Fibroblast of villous mesenchyme (primary cell): ENCODE measurements around the gene NANOS3. TPM values are rescaled to one million over a fixed set of nuclear protein-coding genes. Genes with fewer than 3 reads are reported as not detected.

ENCODE experiments used
- DNase-seq: peaks from one replicate; pipeline ENCODE4 v3.0.0-alpha.2; 2010; ENCODE audit warnings: low read depth
- H3K4me3 ChIP-seq: 2 replicates; pipeline ENCODE4 v1.5.1; 2011; ENCODE audit warnings: low read depth, mild to moderate bottlenecking, low read length
- total RNA-seq: library from RNA; depleted of rRNA; stranded (reverse); fragments of >200 nt; gene quantifications from 2 replicates; pipeline ENCODE4 v1.2.3, GENCODE V29; 2012
- TF ChIP-seq, protein P1 (sequence below): IDR thresholded peaks from 2 replicates; pipeline ENCODE4 v1.5.1; 2012; ENCODE audit warnings: low read depth, mild to moderate bottlenecking, low read length; ENCODE audit not compliant: insufficient read depth

Gene NANOS3
- total RNA-seq, result 0.64 TPM in 1 of 2 replicates, not detected in the other

DNA sequence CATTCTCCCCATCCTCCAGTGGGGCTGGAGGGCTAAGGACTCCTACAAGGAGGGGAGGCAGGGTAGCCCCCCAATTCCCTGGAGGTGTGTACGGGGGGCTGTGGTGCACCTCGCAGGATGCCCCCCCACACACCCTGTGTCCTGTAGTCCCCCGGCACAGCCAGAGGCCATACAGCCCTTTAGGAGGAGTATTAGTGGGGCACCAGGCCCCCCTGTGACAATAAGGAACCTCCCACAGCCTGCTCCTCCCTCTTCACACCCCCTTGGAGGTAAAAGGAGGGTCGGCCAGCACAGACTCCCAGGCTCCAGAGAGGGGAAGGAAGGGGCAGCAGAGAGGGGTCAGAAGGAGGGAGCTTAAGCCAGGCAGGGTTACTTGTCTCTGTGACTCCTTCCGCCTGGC is at the start of gene NANOS3:
Gene NANOS3 (plus strand): TSS at position 301 of the 400 bp plus-strand sequence. CDS start 115 bp downstream, outside the sequence.
- TF ChIP-seq, protein P1, sequence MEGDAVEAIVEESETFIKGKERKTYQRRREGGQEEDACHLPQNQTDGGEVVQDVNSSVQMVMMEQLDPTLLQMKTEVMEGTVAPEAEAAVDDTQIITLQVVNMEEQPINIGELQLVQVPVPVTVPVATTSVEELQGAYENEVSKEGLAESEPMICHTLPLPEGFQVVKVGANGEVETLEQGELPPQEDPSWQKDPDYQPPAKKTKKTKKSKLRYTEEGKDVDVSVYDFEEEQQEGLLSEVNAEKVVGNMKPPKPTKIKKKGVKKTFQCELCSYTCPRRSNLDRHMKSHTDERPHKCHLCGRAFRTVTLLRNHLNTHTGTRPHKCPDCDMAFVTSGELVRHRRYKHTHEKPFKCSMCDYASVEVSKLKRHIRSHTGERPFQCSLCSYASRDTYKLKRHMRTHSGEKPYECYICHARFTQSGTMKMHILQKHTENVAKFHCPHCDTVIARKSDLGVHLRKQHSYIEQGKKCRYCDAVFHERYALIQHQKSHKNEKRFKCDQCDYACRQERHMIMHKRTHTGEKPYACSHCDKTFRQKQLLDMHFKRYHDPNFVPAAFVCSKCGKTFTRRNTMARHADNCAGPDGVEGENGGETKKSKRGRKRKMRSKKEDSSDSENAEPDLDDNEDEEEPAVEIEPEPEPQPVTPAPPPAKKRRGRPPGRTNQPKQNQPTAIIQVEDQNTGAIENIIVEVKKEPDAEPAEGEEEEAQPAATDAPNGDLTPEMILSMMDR, result no peak
- no peak within 1 kb of the TSS for H3K4me3 ChIP-seq
- DNase-seq, result no peak

DNA sequence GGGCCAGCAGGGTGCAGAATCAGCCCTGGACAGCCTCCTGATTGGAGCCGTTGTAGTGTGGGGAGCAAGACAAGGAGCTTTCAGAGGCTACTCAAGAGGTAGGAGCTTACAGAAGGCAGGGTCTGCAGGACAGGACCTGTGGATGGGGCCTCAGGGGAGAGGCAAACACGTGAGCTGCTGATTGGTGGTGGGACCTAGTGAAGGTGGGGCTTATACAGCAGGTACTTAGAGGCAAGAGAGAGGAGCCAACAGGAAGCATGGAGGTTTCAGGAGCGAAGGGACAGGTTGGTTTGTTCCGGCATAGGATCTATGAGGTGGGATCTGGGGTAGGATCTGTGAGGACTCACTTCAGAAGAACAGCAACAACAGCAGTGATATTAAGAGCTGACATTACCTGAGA is 49.3 kb upstream of the NANOS3 start:
- DNase-seq, result no peak

GRCh38 chr19:13830114-13830740 is 46.7 kb upstream of the NANOS3 start:
- DNase-seq, result no peak
- H3K4me3 ChIP-seq, result no peak overlapping the region
- TF ChIP-seq, protein P1, result no peak

More for the DNA sequence above, 49.3 kb upstream of the NANOS3 start:
- TF ChIP-seq, protein P1, result no peak
- H3K4me3 ChIP-seq, result no peak overlapping the region

- DNase-seq, result no peak
- TF ChIP-seq, protein P1, result no peak
Measured at GRCh38 chr19:13830741-13831536, 46.0 kb upstream of the NANOS3 start.

GRCh38 chr19:13831537-13832467 is 45.1 kb upstream of the NANOS3 start:
- no peak for DNase-seq
- H3K4me3 ChIP-seq, result no peak overlapping the region
- TF ChIP-seq, protein P1, result no peak

More at GRCh38 chr19:13830741-13831536, 46.0 kb upstream of the NANOS3 start:
- no peak overlapping the region for H3K4me3 ChIP-seq
